Pancreas (tissue), 10 donors: ENCODE results near the gene C14orf93. TPM values are rescaled to one million over a fixed set of nuclear protein-coding genes. Genes with fewer than 3 reads are reported as not detected.

Source experiments
- ATAC-seq, 4 donors: fragments of 200-7000 bp; cut with Tn5 transposase; one replicate each; pipeline versions ENCODE4 v1.8.0 to v1.9.1; 2020; ENCODE audit warnings: mild to moderate bottlenecking in 4 of 4, moderate library complexity in 4 of 4
- DNase-seq, 6 donors: peaks; one replicate each; pipeline ENCODE4 v3.0.0-alpha.2; 2020
- FAIRE-seq: peaks from 2 replicates; lab custom pipeline; 2012; peaks lifted over from hg19 to GRCh38; lab: Jason Lieb, UNC
- H3K27ac ChIP-seq, 4 donors: fragments of 200-600 bp; sonication (generic); 1 replicate in 3 of 4; 2 replicates in 1 of 4; pipeline versions ENCODE4 v1.5.0 to v1.8.0; 2020
- H3K27me3 ChIP-seq, 4 donors: fragments of 200-600 bp; one replicate each; pipeline ENCODE4 v1.8.0; 2021
- H3K36me3 ChIP-seq, 3 donors: fragments of 200-600 bp; sonication (generic) in 1 of 3; one replicate each; pipeline versions ENCODE4 v1.5.0 to v1.8.0; 2020 to 2021
- H3K4me1 ChIP-seq, 3 donors: fragments of 200-600 bp; one replicate each; pipeline ENCODE4 v1.8.0; 2021
- H3K4me3 ChIP-seq, 4 donors: fragments of 200-600 bp; sonication (generic) in 2 of 4; one replicate each; pipeline versions ENCODE4 v1.5.0 to v1.8.0; 2020 to 2021
- H3K9me3 ChIP-seq, 4 donors: fragments of 200-600 bp; one replicate each; pipeline ENCODE4 v1.8.0; 2021
- WGBS, 2 donors: extraction: QIAGEN DNeasy Blood & Tissue Kit; methylation state at CpG; one replicate each; pipeline ENCODE4 v1.1.7; 2013; 5-methylcytosine and 5-hydroxymethylcytosine counted together
- intact Hi-C, 3 donors: fragments of 100-400 bp; cut with DNase I; formaldehyde crosslinking; loops; one replicate each; pipeline versions ENCODE4 v1.11.1 to v1.14.2; 2022
- polyA plus RNA-seq, 2 donors: library from polyadenylated mRNA; stranded (reverse); fragments of 200-250 nt; gene quantifications; one replicate each; pipeline ENCODE4 v1.2.3, GENCODE V29; 2013
- total RNA-seq, 6 donors: library from RNA; stranded (reverse); fragmentation: NEBNext Ultra II Directional in 4 of 6; extraction: Animal tissue kit (Norgen Biotek cat#: 25700) in 4 of 6; gene quantifications; one replicate each; pipeline versions ENCODE4 v1.2.1 to v1.2.4, GENCODE V29; 2021 to 2023
- TF ChIP-seq, protein P1 (sequence below), 4 donors: fragments of 200-600 bp; sonication (generic) in 3 of 4; IDR thresholded peaks; one replicate each; pipeline versions ENCODE4 v1.5.0 to v1.8.0; 2021; ENCODE audit warnings: antibody characterized with exemption in 4 of 4
- donor health status: healthy with polysubstance abuse.
- donor health status: DM: no; HTN: no; CAD: no; lungs with moderate emphysema.
- donor health status: DM: no; HTN: no; CAD: no.
- donor health status: control.
- donor health status: control.
- donor health status: Bipolar disorder and iron deficiency.
- donor health status: DM: yes; HTN: yes; CAD: no.
- donor health status: DM: no; HTN: no; CAD: no.
- donor health status: DM: no; HTN: no; CAD: no.
- donor health status: DM: yes; HTN: yes; CAD: no.

C14orf93 gene
- total and polyA plus RNA-seq, 8 donors, result 4.3 to 11.3 (median 6.5) TPM

DNA sequence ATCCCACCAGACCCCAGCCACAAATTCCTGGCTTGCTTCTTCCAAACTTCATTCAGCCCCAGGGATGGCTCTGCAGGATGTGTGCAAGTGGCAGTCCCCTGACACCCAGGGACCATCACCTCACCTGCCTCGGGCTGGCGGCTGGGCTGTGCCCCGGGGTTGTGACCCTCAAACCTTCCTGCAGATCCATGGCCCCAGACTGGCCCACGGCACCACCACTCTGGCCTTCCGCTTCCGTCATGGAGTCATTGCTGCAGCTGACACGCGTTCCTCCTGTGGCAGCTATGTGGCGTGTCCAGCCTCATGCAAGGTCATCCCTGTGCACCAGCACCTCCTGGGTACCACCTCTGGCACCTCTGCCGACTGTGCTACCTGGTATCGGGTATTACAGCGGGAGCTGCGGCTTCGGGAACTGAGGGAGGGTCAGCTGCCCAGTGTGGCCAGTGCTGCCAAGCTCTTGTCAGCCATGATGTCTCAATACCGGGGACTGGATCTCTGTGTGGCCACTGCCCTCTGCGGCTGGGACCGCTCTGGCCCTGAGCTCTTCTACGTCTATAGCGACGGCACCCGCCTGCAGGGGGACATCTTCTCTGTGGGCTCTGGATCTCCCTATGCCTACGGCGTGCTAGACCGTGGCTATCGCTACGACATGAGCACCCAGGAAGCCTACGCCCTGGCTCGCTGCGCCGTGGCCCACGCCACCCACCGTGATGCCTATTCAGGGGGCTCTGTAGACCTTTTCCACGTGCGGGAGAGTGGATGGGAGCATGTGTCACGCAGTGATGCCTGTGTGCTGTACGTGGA, 32.4 kb upstream of the C14orf93 start, which contains the start of gene PSMB11:
Gene PSMB11, plus strand, starts transcription at position 51 of the 804 bp plus-strand sequence. Its CDS starts 14 bp downstream, at position 65.
- WGBS, 2 donors, result 83 to 90% methylated on average over 36 of the region's 36 CpGs

DNA sequence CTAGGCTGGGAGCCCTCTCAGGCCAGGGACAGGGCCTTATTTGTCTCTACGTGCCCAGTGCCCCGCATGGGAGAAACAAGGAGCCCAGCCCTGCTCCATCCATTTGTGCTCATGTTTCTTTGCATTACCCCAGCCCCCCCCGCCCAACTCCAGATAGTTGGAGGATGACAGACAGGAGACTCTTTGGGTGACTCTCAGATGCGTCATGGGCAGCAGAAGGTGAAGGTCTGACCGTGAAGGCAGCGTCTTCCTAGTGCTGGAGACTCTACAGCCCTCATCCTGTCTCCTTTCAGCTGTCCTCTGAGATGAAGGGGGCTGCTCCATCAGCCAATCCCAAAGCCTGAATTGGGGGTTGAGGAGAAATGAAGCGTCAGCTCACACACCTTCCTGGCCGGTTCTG, 31.8 kb upstream of the C14orf93 start:
- no peaks in the 10 kb centered on the region for H3K36me3 ChIP-seq
- 69 to 82% methylated on average over 8 of the region's 8 CpGs for WGBS, 2 donors
- H3K27me3 ChIP-seq, result no peaks in the 10 kb centered on the region
- FAIRE-seq, result no peak
- no peaks in the 10 kb centered on the region for H3K4me1 ChIP-seq
- no peak overlapping the region for H3K4me3 ChIP-seq
- no peaks in the 10 kb centered on the region for H3K9me3 ChIP-seq
- no peak for DNase-seq
- no peak for ATAC-seq
- TF ChIP-seq, protein P1, sequence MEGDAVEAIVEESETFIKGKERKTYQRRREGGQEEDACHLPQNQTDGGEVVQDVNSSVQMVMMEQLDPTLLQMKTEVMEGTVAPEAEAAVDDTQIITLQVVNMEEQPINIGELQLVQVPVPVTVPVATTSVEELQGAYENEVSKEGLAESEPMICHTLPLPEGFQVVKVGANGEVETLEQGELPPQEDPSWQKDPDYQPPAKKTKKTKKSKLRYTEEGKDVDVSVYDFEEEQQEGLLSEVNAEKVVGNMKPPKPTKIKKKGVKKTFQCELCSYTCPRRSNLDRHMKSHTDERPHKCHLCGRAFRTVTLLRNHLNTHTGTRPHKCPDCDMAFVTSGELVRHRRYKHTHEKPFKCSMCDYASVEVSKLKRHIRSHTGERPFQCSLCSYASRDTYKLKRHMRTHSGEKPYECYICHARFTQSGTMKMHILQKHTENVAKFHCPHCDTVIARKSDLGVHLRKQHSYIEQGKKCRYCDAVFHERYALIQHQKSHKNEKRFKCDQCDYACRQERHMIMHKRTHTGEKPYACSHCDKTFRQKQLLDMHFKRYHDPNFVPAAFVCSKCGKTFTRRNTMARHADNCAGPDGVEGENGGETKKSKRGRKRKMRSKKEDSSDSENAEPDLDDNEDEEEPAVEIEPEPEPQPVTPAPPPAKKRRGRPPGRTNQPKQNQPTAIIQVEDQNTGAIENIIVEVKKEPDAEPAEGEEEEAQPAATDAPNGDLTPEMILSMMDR (IDR thresholded peaks at IDR 0.05), result no peak
- intact Hi-C loops, result no loop called here
- H3K27ac ChIP-seq, result no peak overlapping the region

More for the DNA sequence above, 32.4 kb upstream of the C14orf93 start, which contains the start of gene PSMB11:
- no peaks in the 10 kb centered on the region for H3K9me3 ChIP-seq
- no peaks in the 10 kb centered on the region for H3K4me1 ChIP-seq
- H3K36me3 ChIP-seq, result no peaks in the 10 kb centered on the region
- TF ChIP-seq, protein P1 (IDR thresholded peaks at IDR 0.05), result no peak
- no peak within 1 kb of the TSS for H3K4me3 ChIP-seq
- DNase-seq (no peak), FAIRE-seq (no peak), ATAC-seq (no peak)
- intact Hi-C loops, result no loop called here
- no peaks in the 10 kb centered on the region for H3K27me3 ChIP-seq
- no peak within 1 kb of the TSS for H3K27ac ChIP-seq

DNA sequence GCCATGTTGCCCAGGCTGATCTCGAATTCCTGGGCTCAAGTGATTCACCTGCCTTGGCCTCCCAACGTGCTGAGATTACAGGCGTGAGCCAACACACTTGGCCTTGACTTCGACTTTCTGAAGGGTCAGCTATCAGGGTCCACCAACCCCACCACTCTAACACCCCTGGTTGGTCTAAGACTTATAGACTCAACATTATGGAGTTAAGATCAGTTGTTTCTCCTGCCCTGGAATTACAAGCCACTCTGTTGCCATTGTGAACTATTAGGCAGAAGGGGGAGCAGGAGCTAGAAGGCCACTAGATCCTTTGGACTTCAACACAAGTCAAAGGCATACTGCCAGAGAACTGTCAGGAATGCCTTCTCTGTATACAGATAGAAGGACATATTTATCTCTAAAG, 30.2 kb upstream of the C14orf93 start:
- TF ChIP-seq, protein P1 (IDR thresholded peaks at IDR 0.05), result no peak
- intact Hi-C loops, result no loop called here
- no peak overlapping the region for H3K27ac ChIP-seq
- no peak for ATAC-seq
- no peaks in the 10 kb centered on the region for H3K27me3 ChIP-seq
- no peak for FAIRE-seq
- no peak for DNase-seq
- 62 to 66% methylated on average over 4 of the region's 4 CpGs for WGBS, 2 donors
- H3K4me1 ChIP-seq, result no peaks in the 10 kb centered on the region
- H3K4me3 ChIP-seq, result no peak overlapping the region
- H3K9me3 ChIP-seq, result no peaks in the 10 kb centered on the region
- no peaks in the 10 kb centered on the region for H3K36me3 ChIP-seq

DNA sequence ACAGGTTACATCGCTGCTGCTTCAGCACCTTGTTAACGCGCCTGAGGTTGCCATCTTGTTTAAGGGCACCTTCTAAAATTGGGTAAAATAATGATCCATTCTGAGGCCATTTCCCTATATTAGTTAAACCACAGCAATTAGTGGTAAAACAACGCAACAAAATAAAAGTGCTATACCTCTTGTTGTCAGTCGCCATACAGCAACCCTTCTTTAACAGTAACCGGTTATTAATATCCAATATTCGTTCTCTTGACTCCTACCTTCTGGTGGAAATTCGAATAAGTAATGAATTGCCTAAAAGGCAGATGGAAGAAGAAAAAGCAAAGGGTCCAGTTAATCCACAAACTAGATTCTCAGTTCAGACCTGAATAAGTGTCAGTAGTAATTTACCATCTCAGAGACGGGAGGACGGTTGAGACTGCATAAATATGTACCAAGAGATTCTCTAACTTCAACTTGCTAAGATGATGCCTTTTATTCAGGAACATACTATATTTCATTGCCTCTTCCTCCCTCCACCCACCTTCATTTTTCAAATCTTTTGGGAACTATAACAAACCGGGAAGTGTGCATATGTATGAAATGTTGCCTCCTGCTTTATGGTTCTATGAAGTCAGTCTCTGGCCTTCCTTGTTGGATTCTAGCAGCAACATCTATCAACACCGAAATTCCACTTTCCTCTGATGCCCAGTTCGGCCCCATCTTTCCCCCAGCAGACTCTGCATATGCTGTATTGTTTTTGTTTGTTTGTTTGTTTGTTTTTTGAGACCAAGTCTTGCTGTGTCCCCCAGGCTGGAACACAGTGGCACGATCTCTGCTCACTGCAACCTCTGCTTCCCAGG, 25.6 kb upstream of the C14orf93 start:
- ATAC-seq (no peak), DNase-seq (peak in 1 of 6 donors; percentile 8), FAIRE-seq (no peak)
- peak overlapping the region in 2 of 4 donors; percentile 58 to 82 for H3K4me3 ChIP-seq
- H3K27me3 ChIP-seq, result no peaks in the 10 kb centered on the region
- TF ChIP-seq, protein P1 (IDR thresholded peaks at IDR 0.05), result no peak
- H3K36me3 ChIP-seq, result peaks cover 0 to 5% (median 3%) of the 10 kb centered on the region in 3 donors
- peak overlapping the region; percentile 61 to 87 (median 78) for H3K27ac ChIP-seq
- WGBS, 2 donors, result 65 to 71% methylated on average over 14 of the region's 14 CpGs
- peaks cover 0 to 7% (median 5%) of the 10 kb centered on the region in 3 donors for H3K4me1 ChIP-seq
- no peaks in the 10 kb centered on the region for H3K9me3 ChIP-seq
- intact Hi-C loops, result no loop called here
